Stimulated activated CD4-positive, alpha-beta T cell treated with anti-CD3 and anti-CD28 coated beads, TNF-alpha, amount 100 ng/mL, for 48 hours (primary cell): ENCODE data around the gene FAHD1.

Experiments
- DNase-seq, 3 donors: peaks; one replicate each; pipeline ENCODE4 v3.0.0-alpha.2; 2020; ENCODE audit warnings: low read depth in 3 of 3

FAHD1 gene

DNA sequence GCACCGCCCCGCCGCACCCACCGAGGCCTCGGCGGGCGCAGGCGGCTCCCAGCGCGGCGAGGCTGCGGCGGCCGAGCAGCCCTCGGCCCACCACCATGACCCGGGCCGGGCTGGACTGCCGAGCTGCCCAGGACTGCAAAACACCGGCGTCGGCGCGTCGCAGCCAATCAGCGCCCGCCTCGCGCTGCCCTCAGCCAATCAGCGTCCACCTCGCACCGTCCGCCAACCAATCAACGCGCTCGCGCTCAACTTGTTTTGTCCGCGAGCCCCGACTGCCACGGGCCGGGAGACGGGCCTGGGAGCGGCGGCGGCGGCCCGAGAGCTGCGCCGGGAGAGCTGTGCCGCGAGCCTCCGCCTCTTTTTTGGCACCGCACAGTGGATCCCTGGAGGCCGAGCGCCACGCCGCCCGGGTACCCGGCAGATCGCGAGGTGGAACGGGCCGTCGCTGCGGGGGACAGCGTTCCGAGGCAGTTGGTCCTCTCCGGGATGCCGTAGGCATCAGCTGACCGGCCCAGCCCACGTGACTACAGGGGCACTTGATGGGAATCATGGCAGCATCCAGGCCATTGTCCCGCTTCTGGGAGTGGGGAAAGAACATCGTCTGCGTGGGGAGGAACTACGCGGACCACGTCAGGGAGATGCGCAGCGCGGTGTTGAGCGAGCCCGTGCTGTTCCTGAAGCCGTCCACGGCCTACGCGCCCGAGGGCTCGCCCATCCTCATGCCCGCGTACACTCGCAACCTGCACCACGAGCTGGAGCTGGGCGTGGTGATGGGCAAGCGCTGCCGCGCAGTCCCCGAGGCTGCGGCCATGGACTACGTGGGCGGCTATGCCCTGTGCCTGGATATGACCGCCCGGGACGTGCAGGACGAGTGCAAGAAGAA lies at the start of gene FAHD1, which contains the start of gene HAGH:
FAHD1 (plus strand) TSS at position 516 of the 883 bp plus-strand sequence; CDS start at position 549, 33 bp downstream.
HAGH (minus strand) TSS at position 135 of the 883 bp plus-strand sequence; CDS start at position 97, 38 bp downstream.
- peak; percentile 78 to 85 (median 84) for DNase-seq

DNA sequence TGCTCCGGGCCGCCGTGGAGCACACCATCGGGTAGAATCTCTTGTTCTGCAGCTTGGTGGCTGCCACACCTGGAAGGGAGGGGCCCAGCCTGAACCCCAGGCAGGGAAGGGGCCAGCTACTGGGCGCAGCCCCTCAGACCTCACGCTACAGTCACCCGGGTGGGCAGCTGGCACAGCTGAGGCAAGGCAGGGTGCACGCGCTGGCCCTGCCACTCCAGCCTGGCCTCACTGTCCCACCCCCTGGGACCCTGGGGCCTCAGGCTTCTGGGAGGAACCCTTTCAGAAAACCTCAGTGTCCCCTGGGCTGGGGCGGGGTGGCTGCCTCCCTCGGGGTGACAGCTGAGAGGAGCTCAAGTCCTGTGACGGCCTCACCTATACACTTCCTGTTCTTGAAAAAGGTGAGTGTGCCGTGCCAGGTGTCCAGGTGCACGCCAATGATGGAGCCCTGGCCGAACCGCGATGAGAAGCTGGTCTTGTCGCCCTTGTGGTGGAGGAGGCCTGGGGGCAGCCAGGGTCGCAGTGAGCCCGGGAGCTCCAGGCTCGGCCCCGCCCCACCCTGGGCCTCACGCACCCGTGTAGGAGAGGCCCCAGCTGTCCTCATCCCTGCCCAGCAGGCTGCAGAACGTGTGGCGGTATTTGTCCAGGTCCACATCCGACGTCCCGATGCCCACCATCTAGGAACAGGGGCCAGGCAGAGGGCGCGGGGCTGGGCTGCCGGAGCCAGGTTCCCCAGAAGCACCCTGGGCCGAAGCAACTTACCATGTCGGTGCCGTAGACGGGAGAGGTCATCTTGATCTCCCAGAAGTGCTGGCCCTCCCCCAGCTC lies 49.4 kb upstream of the FAHD1 start:
- DNase-seq: no peak

DNA sequence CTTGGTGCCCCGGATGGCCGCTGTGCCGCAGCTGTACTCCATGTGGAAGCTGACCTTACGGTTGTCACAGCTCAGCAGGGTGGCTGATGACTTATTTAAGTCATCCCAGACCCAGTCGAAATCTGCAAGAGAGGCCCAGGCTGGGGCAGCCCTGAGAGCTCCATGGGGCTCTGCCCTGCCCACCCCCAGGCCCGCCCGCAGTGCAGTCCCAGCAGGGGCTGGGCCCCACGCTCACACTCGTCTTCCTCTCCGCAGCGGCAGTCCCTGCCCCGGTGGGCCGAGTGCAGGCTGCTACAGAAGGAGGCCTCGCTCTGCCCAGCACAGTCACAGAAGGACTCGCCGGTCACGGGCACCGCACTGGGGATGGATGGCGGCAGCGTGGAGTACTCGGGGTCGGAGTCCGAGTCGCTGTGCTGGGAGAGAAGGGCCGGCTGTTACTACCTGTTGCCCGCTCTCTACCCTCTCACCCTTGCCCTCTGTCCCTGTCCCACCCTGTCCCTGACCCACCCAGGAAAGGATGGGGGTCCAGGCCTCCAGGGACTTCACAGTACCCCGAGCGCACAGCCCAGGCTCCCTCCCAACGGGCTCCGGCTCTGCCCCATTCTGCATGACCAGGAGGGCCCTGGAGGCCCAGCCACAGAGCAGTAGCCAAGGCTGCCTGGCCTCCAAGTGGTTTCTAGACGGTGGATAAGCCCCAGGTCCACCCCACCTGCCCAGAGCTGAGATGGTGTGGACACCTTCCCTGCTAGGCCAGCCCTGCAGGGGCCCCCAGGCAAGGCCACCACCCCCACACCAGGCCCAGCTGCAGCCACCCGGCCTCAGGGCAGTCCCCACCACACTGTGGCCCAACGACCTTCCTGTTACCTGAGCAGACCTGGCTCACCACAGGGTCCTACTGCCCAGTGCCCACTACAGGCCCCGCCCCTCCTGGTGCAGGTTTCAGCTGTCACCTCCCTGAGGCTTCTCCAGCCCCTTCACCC lies 48.5 kb upstream of the FAHD1 start:
- DNase-seq: no peak

DNA sequence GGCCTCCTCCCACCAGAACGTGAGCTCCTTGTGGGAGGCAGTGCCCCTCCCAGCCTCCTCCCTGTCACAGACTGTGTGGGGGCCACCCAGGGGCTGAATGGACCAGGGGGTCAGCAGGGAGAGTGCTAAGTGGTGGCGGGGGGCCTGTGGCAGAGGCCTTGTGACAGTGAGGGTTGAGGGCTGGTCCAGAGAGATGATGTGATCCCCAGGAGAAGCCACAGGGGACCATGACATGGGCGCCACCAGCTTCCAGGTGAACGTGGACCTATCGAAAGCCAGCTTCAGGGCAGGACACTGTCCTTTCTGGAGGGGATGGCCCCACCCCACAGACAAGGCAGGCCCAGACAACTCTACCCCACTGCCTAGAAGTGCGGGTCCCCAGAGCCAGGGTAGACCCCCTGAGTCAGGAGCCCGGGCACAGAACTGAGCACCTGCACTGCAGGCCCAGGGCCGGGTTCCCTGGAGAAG lies 47.7 kb upstream of the FAHD1 start:
- no peak for DNase-seq

DNA sequence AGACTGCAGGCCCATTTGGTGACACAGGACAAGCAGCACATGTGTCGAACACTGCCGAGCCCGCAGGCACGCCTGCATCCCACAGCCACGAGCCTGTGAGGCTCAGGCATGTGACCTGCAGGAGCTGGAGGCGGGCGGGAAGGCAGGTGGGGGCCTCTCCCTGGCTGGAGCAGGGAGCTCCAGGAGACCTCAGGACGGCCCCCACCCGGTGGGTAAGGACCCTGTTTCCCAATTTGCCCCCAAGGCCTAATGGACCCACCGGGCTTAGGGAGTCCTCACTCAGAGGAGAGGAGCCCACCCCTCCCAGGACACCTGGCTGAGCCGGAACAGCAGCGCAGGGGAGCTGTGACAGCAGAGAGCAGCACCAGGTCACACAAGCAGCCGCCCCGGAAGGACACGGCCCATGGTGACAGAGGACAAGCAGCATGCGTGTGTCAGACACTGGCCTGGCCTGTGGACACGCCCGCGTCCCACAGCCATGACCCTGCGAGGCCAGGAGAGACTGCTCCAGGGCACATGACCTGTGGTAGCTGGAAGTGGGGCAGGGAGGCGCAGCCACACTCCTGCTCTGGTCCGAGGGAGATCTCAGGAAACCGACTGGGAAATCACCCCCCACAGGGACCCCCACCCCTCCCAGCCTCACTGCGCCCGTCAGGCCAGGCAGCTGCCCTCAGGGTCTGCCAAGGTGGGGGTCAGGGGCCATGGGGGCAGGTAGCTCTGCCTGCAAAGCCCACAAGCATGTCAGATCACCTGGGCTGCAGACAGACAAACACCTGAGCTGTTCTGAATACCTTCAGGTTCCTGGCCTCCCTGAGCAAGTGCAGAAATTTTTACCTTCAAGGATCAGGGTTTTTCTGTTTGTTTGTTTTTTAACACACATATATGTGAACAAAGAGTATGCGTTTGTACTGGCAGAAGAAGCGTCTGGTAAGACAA lies 47.0 kb upstream of the FAHD1 start:
- no peak for DNase-seq

DNA sequence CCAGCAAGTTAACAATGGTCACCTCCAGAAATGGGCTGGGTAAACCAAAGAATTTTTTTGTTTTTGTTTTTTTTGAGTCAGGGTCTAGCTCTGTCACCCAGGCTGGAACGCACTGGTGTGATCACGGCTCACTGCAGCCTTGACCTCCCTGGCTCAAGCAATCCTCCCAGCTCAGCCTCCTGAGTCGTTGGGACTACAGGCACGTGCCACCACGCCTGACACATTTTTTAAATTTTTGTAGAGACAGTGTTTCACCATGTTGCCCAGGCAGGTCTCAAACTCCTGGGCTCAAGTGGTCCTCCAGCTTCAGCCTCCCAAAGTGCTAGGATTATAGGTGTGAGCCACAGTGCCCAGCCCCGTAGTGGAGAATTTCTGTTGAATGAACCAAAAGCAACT lies 46.3 kb upstream of the FAHD1 start:
- no peak for DNase-seq

DNA sequence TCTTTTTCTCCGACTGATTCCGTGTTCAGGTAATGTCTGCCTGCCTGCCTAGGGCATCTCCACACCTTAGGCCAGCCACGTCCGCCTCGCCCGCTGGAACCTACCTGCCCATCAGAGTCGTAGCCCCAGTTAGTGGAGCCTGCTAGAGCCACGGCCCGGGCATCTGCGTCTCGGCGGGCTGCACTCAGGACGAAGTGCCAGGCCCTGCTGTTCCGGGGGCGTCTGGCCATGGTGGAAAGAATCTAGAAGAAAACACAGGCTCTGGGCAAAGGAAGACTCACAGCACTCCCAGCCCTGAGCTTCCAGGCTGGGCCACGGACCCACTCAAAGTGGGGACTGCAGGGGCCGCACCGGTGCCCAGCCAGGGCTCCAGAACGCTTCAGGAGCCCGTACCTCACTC lies 45.8 kb upstream of the FAHD1 start:
- DNase-seq: no peak

DNA sequence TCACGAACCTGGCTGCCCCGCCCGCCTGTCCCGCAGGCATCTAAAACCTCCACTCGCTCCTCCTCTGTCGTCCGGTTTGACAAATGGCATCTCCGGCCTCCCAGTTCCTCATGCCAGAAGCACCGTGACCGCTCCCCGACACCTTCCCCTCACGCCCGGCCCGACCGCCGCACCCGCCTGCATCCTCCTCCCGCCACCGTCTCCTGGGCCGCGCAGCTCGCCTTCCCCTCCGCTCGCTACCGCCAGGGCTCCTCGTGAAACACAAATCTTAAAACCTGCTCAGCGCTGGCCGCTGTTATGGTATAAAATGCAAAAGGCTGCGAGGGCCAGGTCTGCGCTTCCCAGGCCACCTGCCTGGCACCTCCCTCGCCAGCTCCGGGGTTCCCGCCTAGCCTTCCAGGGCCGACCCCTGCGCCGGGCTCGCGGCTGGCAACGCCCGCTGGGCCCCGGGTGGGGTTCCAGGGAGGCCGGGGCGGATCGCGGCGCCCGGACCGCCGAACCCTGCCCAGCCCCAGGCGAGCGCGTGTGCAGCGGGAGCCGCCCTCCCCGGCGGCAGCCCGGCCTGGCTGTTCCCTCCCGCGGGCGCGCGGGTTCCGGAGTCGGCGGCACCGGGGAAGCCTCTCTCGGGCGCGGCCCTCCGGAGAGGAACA lies 45.1 kb upstream of the FAHD1 start:
- DNase-seq: peak in 1 of 3 donors; percentile 32

DNA sequence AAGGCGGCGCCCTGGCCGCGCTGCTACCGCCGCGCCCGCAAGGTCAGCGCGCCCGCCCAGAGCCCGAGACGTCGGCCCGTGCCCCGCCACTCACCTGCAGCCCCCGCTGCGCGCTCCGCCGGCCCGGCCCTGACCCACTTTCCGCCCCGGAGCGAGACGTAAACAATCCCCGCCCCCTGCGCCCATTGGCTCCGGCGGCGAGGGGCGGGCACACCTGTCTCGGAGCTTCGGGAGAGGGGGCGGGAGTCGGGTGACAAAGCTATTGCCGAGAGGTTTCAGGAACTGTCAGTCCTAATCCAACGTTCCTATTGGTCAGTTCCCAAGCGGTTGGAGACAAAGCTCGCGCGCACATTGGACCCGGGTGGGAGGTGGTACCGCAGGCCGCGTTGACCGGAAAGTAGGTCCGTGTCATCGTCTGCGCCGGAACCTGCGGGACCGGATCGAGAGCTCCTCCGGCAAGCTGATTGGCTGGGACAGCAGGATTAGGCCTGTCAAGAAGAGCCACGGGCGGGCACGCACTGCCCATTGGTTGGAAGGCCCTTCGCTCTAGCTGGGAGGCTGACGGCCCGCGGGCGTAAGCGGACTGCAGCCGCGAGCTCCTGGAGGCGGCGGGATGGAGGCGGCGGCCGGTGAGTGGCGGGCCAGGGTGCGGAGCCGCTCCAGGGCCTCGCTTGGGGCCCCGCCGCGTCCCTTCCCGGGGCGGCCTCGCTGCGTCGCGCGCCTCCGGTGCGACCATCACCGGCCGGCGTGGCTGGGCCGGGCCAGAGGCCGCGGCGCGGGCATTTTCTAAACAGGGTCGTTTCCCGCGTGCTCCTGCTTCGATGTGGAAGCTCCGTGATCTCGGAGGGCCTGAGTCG lies 44.4 kb upstream of the FAHD1 start, which contains the start of the genes NUBP2 and SPSB3:
NUBP2 (plus strand) TSS at position 553 of the 857 bp plus-strand sequence; CDS start at position 614, 61 bp downstream.
SPSB3 (minus strand) TSS at position 164 of the 857 bp plus-strand sequence. CDS start 1,088 bp downstream, outside the sequence.
- DNase-seq: peak; percentile 95 to 100 (median 95)

DNA sequence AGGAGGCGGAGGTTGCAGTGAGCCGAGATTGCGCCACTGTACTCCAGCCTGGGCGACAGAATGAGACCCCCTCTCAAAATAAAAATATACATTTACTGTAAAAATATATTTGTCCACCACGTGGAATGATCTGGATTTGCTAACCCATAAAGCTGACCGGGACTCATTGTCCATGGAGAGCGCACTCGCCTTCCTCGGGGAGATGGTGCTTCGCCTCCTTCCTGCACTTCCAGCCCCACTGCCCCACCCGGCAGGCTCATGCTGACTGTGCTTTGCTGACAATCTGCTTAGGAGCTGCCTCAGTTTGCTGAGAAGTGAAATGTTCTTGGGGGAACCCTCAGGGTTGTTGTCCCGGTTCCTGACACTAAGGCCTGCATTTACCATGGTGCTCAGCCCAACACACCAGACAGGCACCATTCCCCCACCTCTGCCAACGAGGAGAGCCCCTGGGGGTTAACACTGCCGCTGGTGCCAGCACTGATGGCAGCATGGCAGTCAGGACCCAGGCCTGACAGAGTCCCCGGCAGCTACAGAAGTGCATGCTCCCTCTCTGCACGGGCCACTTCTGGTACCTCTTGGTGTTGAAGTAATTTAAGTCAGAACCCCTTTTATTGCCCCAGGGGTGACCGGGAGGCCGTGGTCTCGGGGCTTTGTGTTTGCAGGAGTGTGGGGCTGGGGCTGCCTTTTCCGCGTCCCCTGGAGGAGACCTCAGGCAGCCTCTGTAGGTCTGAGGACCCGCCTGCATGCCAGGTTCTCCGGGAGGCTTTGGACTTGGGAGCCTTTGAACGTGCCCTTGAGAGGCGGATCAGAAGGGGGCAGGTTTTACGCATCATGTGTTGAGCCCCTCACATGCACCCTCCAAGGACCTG lies 41.8 kb upstream of the FAHD1 start:
- no peak for DNase-seq

DNA sequence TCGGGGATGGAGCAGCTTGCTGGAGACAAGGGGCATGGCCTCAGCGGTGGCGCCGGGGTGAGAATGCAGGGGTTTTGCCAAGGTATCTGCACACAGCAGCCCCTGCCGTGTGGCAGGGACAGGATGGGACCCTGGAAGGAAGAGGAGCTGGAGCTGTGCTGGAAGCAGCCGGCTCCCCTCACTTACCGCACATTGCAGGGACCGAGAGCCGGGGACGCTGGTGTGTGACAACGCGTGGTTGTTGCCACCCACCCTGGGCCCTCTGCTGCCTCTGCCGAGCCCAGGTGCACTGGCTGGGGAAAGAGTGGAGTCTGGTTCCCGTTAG lies 41.2 kb upstream of the FAHD1 start:
- DNase-seq: no peak

DNA sequence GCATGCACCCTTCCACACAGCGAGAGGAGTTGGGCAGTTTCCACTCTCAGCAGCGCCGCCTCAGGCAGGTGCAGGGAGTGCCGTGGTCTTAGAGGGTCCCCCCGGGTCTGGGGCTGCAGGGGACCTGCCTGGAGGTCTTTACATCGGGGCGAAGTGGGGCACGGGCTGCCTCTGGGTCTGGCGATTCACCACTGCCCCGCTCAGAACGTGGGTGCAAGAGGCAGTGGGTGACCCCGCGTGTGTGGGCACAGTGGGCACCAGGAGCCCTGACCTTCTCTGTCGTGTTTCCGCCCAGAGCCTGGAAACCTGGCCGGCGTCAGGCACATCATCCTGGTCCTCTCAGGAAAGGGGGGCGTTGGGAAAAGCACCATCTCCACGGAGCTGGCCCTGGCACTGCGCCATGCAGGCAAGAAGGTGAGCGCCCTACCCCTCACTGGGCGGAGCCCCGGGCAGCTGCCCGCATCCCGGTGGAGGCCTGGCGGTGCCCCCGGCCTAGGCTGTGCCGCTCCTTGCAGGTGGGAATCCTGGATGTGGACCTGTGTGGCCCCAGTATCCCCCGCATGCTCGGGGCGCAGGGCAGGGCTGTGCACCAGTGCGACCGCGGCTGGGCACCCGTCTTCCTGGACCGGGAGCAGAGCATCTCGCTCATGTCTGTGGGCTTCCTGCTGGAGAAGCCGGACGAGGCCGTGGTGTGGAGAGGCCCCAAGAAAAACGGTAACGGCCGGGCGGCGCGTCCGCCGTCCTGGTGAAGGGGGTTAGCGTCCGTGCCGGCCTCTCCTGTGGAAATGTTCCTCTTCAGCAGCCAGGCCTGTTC lies 40.6 kb upstream of the FAHD1 start:
- no peak for DNase-seq

DNA sequence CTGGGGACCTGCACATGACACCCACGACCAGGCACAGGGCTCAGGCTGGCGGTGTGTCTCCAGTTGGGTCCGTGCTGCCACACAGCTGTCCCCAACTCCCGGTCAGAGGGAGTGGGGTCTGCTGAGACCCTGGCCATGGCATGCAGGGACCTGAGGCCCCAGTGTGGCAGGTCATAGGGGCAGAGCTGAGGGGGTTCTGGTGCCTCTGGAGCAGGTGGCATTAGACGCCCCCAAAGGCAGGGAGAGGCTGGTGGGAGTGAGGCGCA lies 40.0 kb upstream of the FAHD1 start:
- no peak for DNase-seq

DNA sequence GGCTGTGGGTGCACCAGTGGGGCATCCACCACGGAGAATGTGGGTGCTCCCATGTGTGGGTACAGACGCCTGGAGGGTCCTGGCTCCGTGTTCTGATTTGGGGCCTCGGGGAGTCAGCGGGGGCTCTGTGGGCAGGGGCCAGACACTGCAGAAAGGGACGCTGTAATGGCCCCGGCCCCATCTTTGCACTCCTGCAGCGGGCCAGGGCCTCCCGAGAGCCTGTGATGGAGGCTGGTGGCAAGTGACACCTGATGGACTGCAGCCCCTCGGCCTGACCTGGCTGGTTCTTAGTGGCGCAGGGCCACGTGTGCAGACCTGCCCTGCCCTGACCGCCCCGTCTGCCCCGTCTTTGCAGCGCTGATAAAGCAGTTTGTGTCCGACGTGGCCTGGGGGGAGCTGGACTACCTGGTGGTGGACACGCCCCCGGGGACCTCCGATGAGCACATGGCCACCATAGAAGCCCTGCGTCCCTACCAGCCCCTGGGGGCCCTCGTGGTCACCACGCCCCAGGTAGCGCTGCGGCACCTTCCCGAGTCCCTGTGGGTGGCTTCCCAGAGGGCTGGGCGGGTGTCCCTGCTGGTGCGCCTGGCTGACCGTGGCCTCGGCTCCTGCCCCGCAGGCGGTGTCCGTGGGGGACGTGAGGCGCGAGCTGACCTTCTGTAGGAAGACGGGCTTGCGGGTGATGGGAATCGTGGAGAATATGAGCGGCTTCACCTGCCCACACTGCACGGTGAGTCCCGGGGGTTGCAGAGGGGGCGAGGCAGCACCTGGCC lies 39.5 kb upstream of the FAHD1 start:
- DNase-seq: no peak

DNA sequence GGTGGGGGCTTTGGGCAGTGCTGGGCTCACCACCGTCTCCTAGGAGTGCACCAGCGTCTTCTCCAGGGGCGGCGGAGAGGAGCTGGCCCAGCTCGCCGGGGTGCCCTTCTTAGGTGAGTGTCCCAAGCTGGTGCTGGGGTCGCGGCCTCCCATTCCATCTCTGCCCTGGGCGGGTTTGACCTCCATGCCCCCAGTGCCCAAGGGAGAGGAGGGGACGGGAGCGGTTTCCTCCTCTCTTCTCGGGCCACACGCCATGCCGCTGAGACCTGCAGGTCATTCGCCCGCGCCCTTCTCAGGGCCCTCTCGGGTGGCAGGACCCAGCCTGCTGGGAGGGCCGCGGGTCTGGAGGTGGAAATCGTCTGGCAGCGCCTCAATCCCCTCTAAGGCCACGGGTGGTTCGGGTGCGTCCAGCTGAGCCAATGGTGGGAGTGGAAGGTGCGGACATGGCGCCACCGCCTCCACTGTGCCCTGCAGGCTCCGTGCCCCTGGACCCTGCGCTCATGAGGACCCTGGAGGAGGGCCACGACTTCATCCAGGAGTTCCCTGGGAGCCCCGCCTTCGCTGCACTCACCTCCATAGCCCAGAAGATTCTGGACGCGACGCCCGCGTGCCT lies 38.8 kb upstream of the FAHD1 start:
- DNase-seq: no peak

DNA sequence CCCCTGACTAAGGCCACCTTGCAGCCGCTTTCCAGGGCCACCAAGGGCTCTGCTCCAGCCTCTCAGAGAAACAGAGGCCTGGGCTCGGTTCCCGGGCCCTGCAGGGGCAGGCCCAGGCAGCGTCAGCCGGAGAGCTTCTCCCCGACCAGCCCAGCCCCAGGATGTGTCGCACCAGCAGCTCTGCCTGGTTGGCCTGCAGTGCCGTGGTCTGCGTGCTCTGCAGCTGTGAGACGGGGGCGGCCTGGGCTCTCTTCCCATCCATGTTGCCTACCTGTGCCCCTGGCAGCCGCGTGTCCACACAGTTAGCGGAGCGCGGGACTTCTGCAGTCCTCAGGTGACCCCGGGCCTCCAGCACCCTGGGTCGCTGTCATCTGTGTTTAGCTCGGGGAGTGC lies 38.3 kb upstream of the FAHD1 start:
- no peak for DNase-seq
